Prostate gland (tissue), 2 donors: Measurements from ENCODE around the gene UBD. TPM values are rescaled to one million over a fixed set of nuclear protein-coding genes. Genes with fewer than 3 reads are reported as not detected.

ENCODE experiments used
- DNase-seq: peaks from one replicate; pipeline ENCODE4 v3.0.0-alpha.2; 2019; ENCODE audit warnings: low spot score
- H3K27ac ChIP-seq, 2 donors: fragments of 200-600 bp; sonication (generic); 2 replicates each; pipeline ENCODE4 v1.5.1; 2017 to 2019
- H3K27me3 ChIP-seq: fragments of 200-600 bp; sonication (generic); replicated peaks from 2 replicates; pipeline ENCODE4 v1.5.1; 2019; ENCODE audit not compliant: insufficient read depth
- H3K36me3 ChIP-seq, 2 donors: fragments of 200-600 bp; sonication (generic); 1 replicate in 1 of 2; 2 replicates in 1 of 2; pipeline versions ENCODE4 v1.5.1 to v1.8.1; 2017 to 2019
- H3K4me1 ChIP-seq: fragments of 200-600 bp; sonication (generic); replicated peaks from 2 replicates; pipeline ENCODE4 v1.5.1; 2019
- H3K4me3 ChIP-seq, 2 donors: fragments of 200-600 bp; sonication (generic); 2 replicates each; pipeline ENCODE4 v1.5.1; 2017 to 2019
- H3K9me3 ChIP-seq: fragments of 200-600 bp; sonication (generic); 2 replicates; pipeline ENCODE4 v1.5.1; 2017
- POLR2A ChIP-seq: fragments of 450-650 bp; IDR thresholded peaks from one replicate; pipeline ENCODE4 v1.6.1; 2016; ENCODE audit warnings: antibody characterized with exemption, mild to moderate bottlenecking
- POLR2AphosphoS5 ChIP-seq: sonication (generic); formaldehyde crosslinking; IDR thresholded peaks from one replicate; pipeline ENCODE4 v1.6.1; 2017; ENCODE audit warnings: antibody characterized with exemption
- WGBS: methylation state at CpG from one replicate; pipeline ENCODE4 v1.1.5; 2018; 5-methylcytosine and 5-hydroxymethylcytosine counted together
- intact Hi-C: fragments of 100-400 bp; cut with DNase I; formaldehyde crosslinking; loops from one replicate; pipeline ENCODE4 v1.14.2; 2022
- total RNA-seq, 2 donors: library from RNA; depleted of rRNA; stranded (reverse); fragments of >200 nt; gene quantifications; one replicate each; pipeline ENCODE4 v1.1.0, GENCODE V29; 2016
- TF ChIP-seq, protein P1 (sequence below), 4 experiments: fragments of 200-600 bp in 2 of 4; fragments of 450-650 bp in 2 of 4; sonication (generic) in 2 of 4; IDR thresholded peaks; 1 replicate in 3 of 4; 2 replicates in 1 of 4; pipeline ENCODE4 v1.5.1; 2016 to 2019; ENCODE audit warnings: antibody characterized with exemption in 4 of 4, mild to moderate bottlenecking in 2 of 4, moderate library complexity in 2 of 4

Gene UBD
- 10 to 100 TPM in 1 of 2 donors, 1 to 10 TPM in 1; 2.0 to 11.3 TPM for total RNA-seq

DNA sequence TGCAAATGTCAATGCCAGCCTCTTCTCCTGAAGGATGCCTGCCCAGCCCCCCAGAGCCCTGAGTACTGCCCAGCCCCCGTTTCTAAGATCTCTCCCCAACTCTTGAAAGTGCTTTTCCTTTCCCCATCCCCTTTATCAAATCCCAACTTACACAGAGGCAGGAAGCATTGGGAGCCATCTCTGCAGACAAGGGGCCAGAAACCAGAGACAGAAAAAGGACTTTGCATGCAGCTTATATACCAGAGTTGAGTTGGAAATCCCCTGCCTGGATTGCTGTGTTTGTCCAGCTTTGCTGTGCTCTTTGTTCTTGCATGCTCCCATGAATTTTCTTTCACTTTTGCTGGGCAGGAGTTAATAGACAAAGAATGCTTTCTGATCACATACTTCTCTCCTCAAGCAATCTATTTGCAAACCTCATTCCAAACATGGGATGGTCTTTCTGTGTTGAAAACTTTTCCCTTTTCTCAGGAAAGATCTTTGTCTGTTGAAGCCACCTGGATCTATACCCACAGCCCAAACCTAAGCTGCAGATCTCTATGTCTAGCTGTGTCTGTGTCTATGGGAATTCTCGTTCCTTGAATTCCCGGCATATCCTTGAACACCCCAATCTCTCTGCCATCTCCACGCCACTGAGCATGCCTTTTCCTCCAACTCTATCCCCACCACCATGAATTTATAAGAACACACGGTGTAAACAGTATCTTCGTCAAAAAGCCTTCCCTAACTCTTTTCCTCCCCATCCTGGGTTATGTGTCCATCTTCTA is at the start of gene UBD:
Gene UBD, minus strand, starts transcription at position 209 of the 764 bp plus-strand sequence. Its CDS starts 31 bp downstream, at position 178.
- no peaks in the 10 kb centered on the region for H3K9me3 ChIP-seq
- DNase-seq = no peak
- TF ChIP-seq POLR2A (no peak), POLR2AphosphoS5 (no peak)
- TF ChIP-seq, protein P1, sequence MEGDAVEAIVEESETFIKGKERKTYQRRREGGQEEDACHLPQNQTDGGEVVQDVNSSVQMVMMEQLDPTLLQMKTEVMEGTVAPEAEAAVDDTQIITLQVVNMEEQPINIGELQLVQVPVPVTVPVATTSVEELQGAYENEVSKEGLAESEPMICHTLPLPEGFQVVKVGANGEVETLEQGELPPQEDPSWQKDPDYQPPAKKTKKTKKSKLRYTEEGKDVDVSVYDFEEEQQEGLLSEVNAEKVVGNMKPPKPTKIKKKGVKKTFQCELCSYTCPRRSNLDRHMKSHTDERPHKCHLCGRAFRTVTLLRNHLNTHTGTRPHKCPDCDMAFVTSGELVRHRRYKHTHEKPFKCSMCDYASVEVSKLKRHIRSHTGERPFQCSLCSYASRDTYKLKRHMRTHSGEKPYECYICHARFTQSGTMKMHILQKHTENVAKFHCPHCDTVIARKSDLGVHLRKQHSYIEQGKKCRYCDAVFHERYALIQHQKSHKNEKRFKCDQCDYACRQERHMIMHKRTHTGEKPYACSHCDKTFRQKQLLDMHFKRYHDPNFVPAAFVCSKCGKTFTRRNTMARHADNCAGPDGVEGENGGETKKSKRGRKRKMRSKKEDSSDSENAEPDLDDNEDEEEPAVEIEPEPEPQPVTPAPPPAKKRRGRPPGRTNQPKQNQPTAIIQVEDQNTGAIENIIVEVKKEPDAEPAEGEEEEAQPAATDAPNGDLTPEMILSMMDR (IDR thresholded peaks at IDR 0.05) = no peak
- 67% methylated on average over 6 of the region's 6 CpGs for WGBS
- no peaks in the 10 kb centered on the region for H3K4me1 ChIP-seq
- no peaks in the 10 kb centered on the region for H3K36me3 ChIP-seq
- H3K27ac ChIP-seq = no peak within 1 kb of the TSS
- H3K4me3 ChIP-seq = no peak within 1 kb of the TSS
- peaks cover 2% of the 10 kb centered on the region for H3K27me3 ChIP-seq
- intact Hi-C loops = no loop called here

DNA sequence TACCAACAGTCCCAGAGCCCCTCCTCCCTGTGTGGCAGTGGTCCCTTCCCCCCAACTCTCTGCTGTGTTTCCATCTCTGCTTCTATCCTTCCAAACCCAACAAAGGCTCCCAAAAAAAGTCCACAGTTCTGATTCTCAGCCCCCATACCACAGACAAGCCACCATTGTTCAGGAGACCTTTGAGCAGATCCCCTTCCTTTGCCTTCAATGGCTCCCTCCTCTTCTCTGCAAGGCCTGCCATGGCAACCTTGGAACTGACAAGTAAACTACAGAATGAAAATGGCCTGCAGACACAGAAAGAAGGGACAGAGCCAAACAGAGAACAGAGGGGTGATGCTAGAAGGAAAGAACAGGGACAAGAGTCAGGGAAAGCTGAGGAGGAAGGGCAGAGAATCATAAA is 48.6 kb upstream of the UBD start:
- no peak for DNase-seq
- Histone ChIP-seq H3K36me3 (peaks cover 0 to 15% of the 10 kb centered on the region in 2 donors), H3K4me1 (no peaks in the 10 kb centered on the region), H3K27me3 (no peaks in the 10 kb centered on the region), H3K4me3 (no peak overlapping the region), H3K27ac (no peak overlapping the region), H3K9me3 (no peaks in the 10 kb centered on the region)
- TF ChIP-seq POLR2A (no peak), POLR2AphosphoS5 (no peak)
- TF ChIP-seq, protein P1 (IDR thresholded peaks at IDR 0.05) = no peak
- intact Hi-C loops = no loop called here

DNA sequence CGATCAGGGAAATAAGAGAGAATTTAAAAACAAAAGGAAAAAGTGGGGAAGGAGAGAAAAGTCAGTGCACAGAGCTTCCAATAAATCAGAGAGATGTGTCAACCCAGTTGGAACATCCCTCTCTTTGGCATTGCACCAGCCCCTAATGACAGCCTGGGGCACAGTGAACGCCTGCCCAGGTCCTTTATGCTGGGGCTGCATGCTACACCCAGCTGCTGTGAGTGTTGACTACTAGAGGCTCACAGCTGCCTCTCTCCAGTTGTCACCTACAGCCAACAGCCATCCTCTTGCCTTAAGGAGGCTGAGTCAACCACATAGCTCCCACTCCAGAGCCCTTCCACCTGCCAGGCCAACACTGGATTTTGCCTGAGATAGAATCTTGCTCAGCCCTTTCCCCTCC is 44.4 kb upstream of the UBD start:
- H3K27me3 ChIP-seq = no peaks in the 10 kb centered on the region
- no peak for TF ChIP-seq POLR2AphosphoS5
- no peak for TF ChIP-seq POLR2A
- TF ChIP-seq, protein P1 (IDR thresholded peaks at IDR 0.05) = no peak
- WGBS = 69% methylated on average over 2 of the region's 2 CpGs
- H3K27ac ChIP-seq = no peak overlapping the region
- intact Hi-C loops = no loop called here
- H3K4me1 ChIP-seq = no peaks in the 10 kb centered on the region
- no peaks in the 10 kb centered on the region for H3K9me3 ChIP-seq
- no peak overlapping the region for H3K4me3 ChIP-seq
- no peak for DNase-seq
- H3K36me3 ChIP-seq = peaks cover 0 to 15% of the 10 kb centered on the region in 2 donors

DNA sequence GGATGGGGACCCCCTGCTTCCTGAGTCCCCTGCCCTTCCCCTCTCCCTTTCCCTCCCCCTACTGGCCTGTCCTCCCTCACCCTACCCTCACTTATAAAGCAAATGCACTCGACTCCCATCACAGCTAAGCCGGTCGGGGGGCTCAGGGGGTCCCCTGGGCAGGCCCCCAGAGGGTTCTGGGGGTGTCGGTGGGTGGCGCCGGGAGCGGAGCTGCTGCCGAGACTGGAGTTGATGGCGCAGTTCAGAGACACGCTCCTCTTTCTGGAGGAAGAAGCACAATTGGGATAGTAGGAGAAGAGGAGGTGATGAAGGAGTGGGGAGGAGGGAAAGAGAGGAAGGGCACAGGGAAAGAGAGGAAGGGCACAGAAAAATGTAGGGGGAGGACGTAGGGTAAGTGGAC is 43.9 kb upstream of the UBD start:
- intact Hi-C loops = no loop called here
- Histone ChIP-seq H3K36me3 (peaks cover 0 to 15% of the 10 kb centered on the region in 2 donors), H3K4me3 (no peak overlapping the region), H3K4me1 (no peaks in the 10 kb centered on the region), H3K27ac (no peak overlapping the region), H3K9me3 (no peaks in the 10 kb centered on the region), H3K27me3 (no peaks in the 10 kb centered on the region)
- no peak for TF ChIP-seq POLR2A
- TF ChIP-seq POLR2AphosphoS5 = no peak
- TF ChIP-seq, protein P1 (IDR thresholded peaks at IDR 0.05) = no peak
- 92% methylated on average over 11 of the region's 11 CpGs for WGBS
- DNase-seq = no peak
